ENCODE results near the gene NDUFS3.

GRCh38 chr11:47628026-47628425 is 49.2 kb downstream of the NDUFS3 start:
- TF ChIP-seq, protein P1, sequence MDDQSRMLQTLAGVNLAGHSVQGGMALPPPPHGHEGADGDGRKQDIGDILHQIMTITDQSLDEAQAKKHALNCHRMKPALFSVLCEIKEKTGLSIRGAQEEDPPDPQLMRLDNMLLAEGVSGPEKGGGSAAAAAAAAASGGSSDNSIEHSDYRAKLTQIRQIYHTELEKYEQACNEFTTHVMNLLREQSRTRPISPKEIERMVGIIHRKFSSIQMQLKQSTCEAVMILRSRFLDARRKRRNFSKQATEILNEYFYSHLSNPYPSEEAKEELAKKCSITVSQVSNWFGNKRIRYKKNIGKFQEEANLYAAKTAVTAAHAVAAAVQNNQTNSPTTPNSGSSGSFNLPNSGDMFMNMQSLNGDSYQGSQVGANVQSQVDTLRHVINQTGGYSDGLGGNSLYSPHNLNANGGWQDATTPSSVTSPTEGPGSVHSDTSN (IDR thresholded peaks at IDR 0.05; ENCODE audit: insufficient replicate concordance, low read depth, low read length), result no peak
- TF ChIP-seq E2F4 (IDR thresholded peaks at IDR 0.05; ENCODE audit: low read depth, low read length) (no peak), SRF (IDR thresholded peaks at IDR 0.05; ENCODE audit: low read depth in 2 of 2, low read length in 2 of 2) (no peak), CHD4 (IDR thresholded peaks at IDR 0.05) (no peak), EZH2 (IDR thresholded peaks at IDR 0.05; ENCODE audit: borderline replicate concordance, control insufficient read depth, low read depth, low read length) (no peak), CEBPB (IDR thresholded peaks at IDR 0.05; ENCODE audit: borderline replicate concordance in 1 of 2, low read depth in 2 of 2, low read length in 2 of 2) (no peak)
- TF ChIP-seq, protein P2, sequence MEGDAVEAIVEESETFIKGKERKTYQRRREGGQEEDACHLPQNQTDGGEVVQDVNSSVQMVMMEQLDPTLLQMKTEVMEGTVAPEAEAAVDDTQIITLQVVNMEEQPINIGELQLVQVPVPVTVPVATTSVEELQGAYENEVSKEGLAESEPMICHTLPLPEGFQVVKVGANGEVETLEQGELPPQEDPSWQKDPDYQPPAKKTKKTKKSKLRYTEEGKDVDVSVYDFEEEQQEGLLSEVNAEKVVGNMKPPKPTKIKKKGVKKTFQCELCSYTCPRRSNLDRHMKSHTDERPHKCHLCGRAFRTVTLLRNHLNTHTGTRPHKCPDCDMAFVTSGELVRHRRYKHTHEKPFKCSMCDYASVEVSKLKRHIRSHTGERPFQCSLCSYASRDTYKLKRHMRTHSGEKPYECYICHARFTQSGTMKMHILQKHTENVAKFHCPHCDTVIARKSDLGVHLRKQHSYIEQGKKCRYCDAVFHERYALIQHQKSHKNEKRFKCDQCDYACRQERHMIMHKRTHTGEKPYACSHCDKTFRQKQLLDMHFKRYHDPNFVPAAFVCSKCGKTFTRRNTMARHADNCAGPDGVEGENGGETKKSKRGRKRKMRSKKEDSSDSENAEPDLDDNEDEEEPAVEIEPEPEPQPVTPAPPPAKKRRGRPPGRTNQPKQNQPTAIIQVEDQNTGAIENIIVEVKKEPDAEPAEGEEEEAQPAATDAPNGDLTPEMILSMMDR (IDR thresholded peaks at IDR 0.05 in 2 of 3, conservative IDR thresholded peaks at IDR 0.05 in 1 of 3; ENCODE audit: control insufficient read depth in 2 of 3, extremely low read depth in 1 of 3, insufficient read depth in 1 of 3, low read depth in 3 of 3, low read length in 3 of 3), result no peak
